Kidney epithelial cell (primary cell): ENCODE data around the gene SAFB2. TPM values are rescaled to one million over a fixed set of nuclear protein-coding genes. Genes with fewer than 3 reads are reported as not detected.

ENCODE experiments used
- DNase-seq: peaks from one replicate; pipeline ENCODE4 v3.0.0-alpha.2; 2010; ENCODE audit warnings: low read depth
- H3K27me3 ChIP-seq: 2 replicates; pipeline ENCODE4 v1.6.0; 2011; ENCODE audit warnings: low read length; ENCODE audit not compliant: control insufficient read depth, insufficient read depth
- H3K36me3 ChIP-seq: 2 replicates; pipeline ENCODE4 v1.5.1; 2011; ENCODE audit warnings: low read length; ENCODE audit not compliant: control insufficient read depth, insufficient read depth
- H3K4me3 ChIP-seq: 2 replicates; pipeline ENCODE4 v1.5.1; 2011; ENCODE audit warnings: low read depth, mild to moderate bottlenecking, control low read depth, low read length
- CTCF ChIP-seq: IDR thresholded peaks from 2 replicates; pipeline ENCODE4 v1.5.1; 2011; ENCODE audit warnings: mild to moderate bottlenecking, moderate library complexity, low read length, control low read depth, inconsistent platforms; ENCODE audit not compliant: insufficient read depth, poor library complexity, severe bottlenecking
- total RNA-seq: library from RNA; depleted of rRNA; stranded (reverse); fragments of >200 nt; gene quantifications from 2 replicates; pipeline ENCODE4 v1.2.3, GENCODE V29; 2015

SAFB2 gene
- total RNA-seq, 1 donor from 2014 or later = 23.8 TPM

- H3K27me3 ChIP-seq = no peaks in the 10 kb centered on the region
- H3K36me3 ChIP-seq = peaks cover 2% of the 10 kb centered on the region
- no peak overlapping the region for H3K4me3 ChIP-seq
- no peak for DNase-seq
- no peak for TF ChIP-seq CTCF
Observed at GRCh38 chr19:5632241-5632612, 9.7 kb upstream of the SAFB2 start.

- Histone ChIP-seq H3K27me3 (no peaks in the 10 kb centered on the region), H3K4me3 (no peak overlapping the region), H3K36me3 (peaks cover 3% of the 10 kb centered on the region)
- no peak for TF ChIP-seq CTCF
- DNase-seq = no peak
Observed at GRCh38 chr19:5631567-5632240, 9.1 kb upstream of the SAFB2 start.

- H3K27me3 ChIP-seq = no peaks in the 10 kb centered on the region
- DNase-seq = no peak
- peaks cover 3% of the 10 kb centered on the region for H3K36me3 ChIP-seq
- no peak for TF ChIP-seq CTCF
- no peak overlapping the region for H3K4me3 ChIP-seq
Observed at GRCh38 chr19:5628919-5629481, 6.4 kb upstream of the SAFB2 start.

- Histone ChIP-seq H3K4me3 (no peak overlapping the region), H3K27me3 (no peaks in the 10 kb centered on the region), H3K36me3 (peaks cover 3% of the 10 kb centered on the region)
- no peak for DNase-seq
- TF ChIP-seq CTCF = no peak
Observed at GRCh38 chr19:5628461-5628860, 5.9 kb upstream of the SAFB2 start.

GRCh38 chr19:5627395-5627904 is 4.9 kb upstream of the SAFB2 start:
- Histone ChIP-seq H3K27me3 (no peaks in the 10 kb centered on the region), H3K4me3 (no peak overlapping the region), H3K36me3 (peaks cover 3% of the 10 kb centered on the region)
- TF ChIP-seq CTCF = no peak
- DNase-seq = peak; percentile 5
